ENCODE results near the gene GMEB1. TPM values are rescaled to one million over a fixed set of nuclear protein-coding genes. Genes with fewer than 3 reads are reported as not detected.

The GMEB1 gene
- total RNA-seq, 4 donors from 2014 or later, result 6.2 to 12.0 (median 9.2) TPM

- peak overlapping the region; percentile 90 to 97 (median 96) for H3K27ac ChIP-seq
- ATAC-seq (no peak), DNase-seq (no peak)
- H3K4me1 ChIP-seq, result peaks cover 35 to 38% of the 10 kb centered on the region in 2 donors
- TF ChIP-seq CTCF (IDR thresholded peaks at IDR 0.05 in 4 of 5, conservative IDR thresholded peaks at IDR 0.05 in 1 of 5) (no peak), POLR2A (IDR thresholded peaks at IDR 0.05) (no peak)
- in situ Hi-C loops (cut with MboI; ENCODE audit: low sequenced_read_pairs in 4 of 4), result loop anchor here in 1 of 4 donors (10.0 kb wide), 1 partner anchor 91 kb away; the partner anchor contains the start of genes RNU11 and TAF12
- H3K4me3 ChIP-seq, result peak overlapping the region; percentile 82 to 94 (median 90)
- peaks cover 0 to 26% of the 10 kb centered on the region in 2 donors for H3K36me3 ChIP-seq
- H3K9me3 ChIP-seq, result no peaks in the 10 kb centered on the region
- no peaks in the 10 kb centered on the region for H3K27me3 ChIP-seq
- intact Hi-C loops (cut with DNase I; ENCODE audit: low total_unique reads), result loop anchor here (1.0 to 5.0 kb wide), 6 partner anchors 59 to 446 kb away; partner anchors contain the start of genes GMEB1, TAF12 and TRNAU1AP
Measured at GRCh38 chr1:28735961-28736449, 67.4 kb downstream of the GMEB1 start.

- ATAC-seq (peak; percentile 91 to 95), DNase-seq (peak; percentile 92 to 96)
- Histone ChIP-seq H3K27ac (peak within 1 kb of the TSS; percentile 90 to 97 (median 96)), H3K27me3 (no peaks in the 10 kb centered on the region), H3K4me1 (peaks cover 35 to 42% of the 10 kb centered on the region in 2 donors), H3K4me3 (peak within 1 kb of the TSS; percentile 82 to 94 (median 90)), H3K9me3 (no peaks in the 10 kb centered on the region), H3K36me3 (peaks cover 0 to 33% of the 10 kb centered on the region in 2 donors)
- intact Hi-C loops (cut with DNase I; ENCODE audit: low total_unique reads), result loop anchor here (1.0 to 5.0 kb wide), 5 partner anchors 68 to 446 kb away; partner anchors contain the start of genes GMEB1, TAF12 and TRNAU1AP
- in situ Hi-C loops (cut with MboI; ENCODE audit: low sequenced_read_pairs in 4 of 4), result loop anchor here in 1 of 4 donors (10.0 kb wide), 1 partner anchor 92 kb away; the partner anchor contains the start of genes RNU11 and TAF12
- TF ChIP-seq POLR2A (IDR thresholded peaks at IDR 0.05) (peak; percentile 94 to 95), CTCF (IDR thresholded peaks at IDR 0.05 in 4 of 5, conservative IDR thresholded peaks at IDR 0.05 in 1 of 5) (peak; percentile 95 to 97 (median 96))
Measured at GRCh38 chr1:28736450-28737306, 68.1 kb downstream of the GMEB1 start, which contains the start of gene YTHDF2. TSS of gene YTHDF2 (plus strand) at chr1:28736940. CDS start at chr1:28737121, 181 bp downstream.

GRCh38 chr1:28737307-28738132 lies 68.9 kb downstream of the GMEB1 start:
- H3K4me1 ChIP-seq, result peaks cover 35 to 42% of the 10 kb centered on the region in 2 donors
- H3K36me3 ChIP-seq, result peaks cover 0 to 41% of the 10 kb centered on the region in 2 donors

More at GRCh38 chr1:28737307-28738132, 68.9 kb downstream of the GMEB1 start:
- Histone ChIP-seq H3K4me3 (peak overlapping the region; percentile 82 to 94 (median 90)), H3K27me3 (no peaks in the 10 kb centered on the region), H3K9me3 (no peaks in the 10 kb centered on the region), H3K27ac (peak overlapping the region; percentile 90 to 97 (median 96))
- intact Hi-C loops (cut with DNase I; ENCODE audit: low total_unique reads), result loop anchor here (2.0 to 5.0 kb wide), 2 partner anchors 69 to 220 kb away; partner anchors contain the start of gene GMEB1
- ATAC-seq (peak; percentile 9 to 10), DNase-seq (peak in 1 of 2 donors; percentile 18)
- TF ChIP-seq CTCF (IDR thresholded peaks at IDR 0.05 in 4 of 5, conservative IDR thresholded peaks at IDR 0.05 in 1 of 5), result no peak
- no peak for TF ChIP-seq POLR2A (IDR thresholded peaks at IDR 0.05)
- in situ Hi-C loops (cut with MboI; ENCODE audit: low sequenced_read_pairs in 4 of 4), result loop anchor here in 1 of 4 donors (10.0 kb wide), 1 partner anchor 93 kb away; the partner anchor contains the start of genes RNU11 and TAF12
